ENCODE data around the gene ITSN1.
"Not testable (repeated sequence)": the region's sequence is repeated elsewhere in the genome, so short reads cannot be mapped to it uniquely, and the experiment has no call there.

Gene ITSN1

GRCh38 chr21:33642027-33642895 lies at the start of gene ITSN1:
Gene ITSN1, plus strand, starts transcription at chr21:33642501. Its CDS starts 76,328 bp downstream, at chr21:33718829.
- Histone ChIP-seq H3K27ac (ENCODE audit: low read depth, low read length) (peak within 1 kb of the TSS; percentile 83), H2AFZ (ENCODE audit: low read length, unreplicated experiment) (peak within 1 kb of the TSS; percentile 99), H3K4me1 (ENCODE audit: control insufficient read depth, insufficient read depth, low read length, unreplicated experiment) (peaks cover 15% of the 10 kb centered on the region), H3K27me3 (ENCODE audit: insufficient read depth, low read length) (no peaks in the 10 kb centered on the region), H3K79me2 (ENCODE audit: control insufficient read depth, insufficient read depth, low read length, unreplicated experiment) (peaks cover 78% of the 10 kb centered on the region), H3K36me3 (ENCODE audit: insufficient read depth, low read length) (no peaks in the 10 kb centered on the region), H3K4me3 (ENCODE audit: low read depth, low read length) (peak within 1 kb of the TSS; percentile 81)

GRCh38 chr21:33598051-33598450 lies 44.2 kb upstream of the ITSN1 start:
- H3K27ac ChIP-seq (ENCODE audit: low read depth, low read length), result no peak overlapping the region
- no peaks in the 10 kb centered on the region for H3K4me1 ChIP-seq (ENCODE audit: control insufficient read depth, insufficient read depth, low read length, unreplicated experiment)
- no peak overlapping the region for H2AFZ ChIP-seq (ENCODE audit: low read length, unreplicated experiment)
- no peak overlapping the region for H3K4me3 ChIP-seq (ENCODE audit: low read depth, low read length)
- peaks cover 14% of the 10 kb centered on the region for H3K36me3 ChIP-seq (ENCODE audit: insufficient read depth, low read length)
- H3K27me3 ChIP-seq (ENCODE audit: insufficient read depth, low read length), result no peaks in the 10 kb centered on the region
- H3K79me2 ChIP-seq (ENCODE audit: control insufficient read depth, insufficient read depth, low read length, unreplicated experiment), result no peaks in the 10 kb centered on the region

- H3K79me2 ChIP-seq (ENCODE audit: control insufficient read depth, insufficient read depth, low read length, unreplicated experiment), result no peaks in the 10 kb centered on the region
- H3K27me3 ChIP-seq (ENCODE audit: insufficient read depth, low read length), result no peaks in the 10 kb centered on the region
- H3K27ac ChIP-seq (ENCODE audit: low read depth, low read length), result no peak overlapping the region
- no peak overlapping the region for H3K4me3 ChIP-seq (ENCODE audit: low read depth, low read length)
- H2AFZ ChIP-seq (ENCODE audit: low read length, unreplicated experiment), result no peak overlapping the region
- H3K36me3 ChIP-seq (ENCODE audit: insufficient read depth, low read length), result peaks cover 6% of the 10 kb centered on the region; the same call in 1 of the 2 replicates
- no peaks in the 10 kb centered on the region for H3K4me1 ChIP-seq (ENCODE audit: control insufficient read depth, insufficient read depth, low read length, unreplicated experiment)
Observed at GRCh38 chr21:33608559-33608958, 33.7 kb upstream of the ITSN1 start.

- no peak overlapping the region for H3K4me3 ChIP-seq (ENCODE audit: low read depth, low read length)
- H3K27ac ChIP-seq (ENCODE audit: low read depth, low read length), result no peak overlapping the region
- H3K27me3 ChIP-seq (ENCODE audit: insufficient read depth, low read length), result no peaks in the 10 kb centered on the region
- H3K79me2 ChIP-seq (ENCODE audit: control insufficient read depth, insufficient read depth, low read length, unreplicated experiment), result no peaks in the 10 kb centered on the region
- no peak overlapping the region for H2AFZ ChIP-seq (ENCODE audit: low read length, unreplicated experiment)
- H3K36me3 ChIP-seq (ENCODE audit: insufficient read depth, low read length), result peaks cover 10% of the 10 kb centered on the region; the same call in 1 of the 2 replicates
- H3K4me1 ChIP-seq (ENCODE audit: control insufficient read depth, insufficient read depth, low read length, unreplicated experiment), result no peaks in the 10 kb centered on the region
Observed at GRCh38 chr21:33611006-33611744, 31.1 kb upstream of the ITSN1 start.

GRCh38 chr21:33617565-33617964 lies 24.7 kb upstream of the ITSN1 start:
- H3K79me2 ChIP-seq (ENCODE audit: control insufficient read depth, insufficient read depth, low read length, unreplicated experiment); H2AFZ ChIP-seq (ENCODE audit: low read length, unreplicated experiment); H3K27ac ChIP-seq (ENCODE audit: low read depth, low read length); H3K4me3 ChIP-seq (ENCODE audit: low read depth, low read length); H3K4me1 ChIP-seq (ENCODE audit: control insufficient read depth, insufficient read depth, low read length, unreplicated experiment); H3K27me3 ChIP-seq (ENCODE audit: insufficient read depth, low read length): not testable (repeated sequence)
- peaks cover 17% of the 10 kb centered on the region for H3K36me3 ChIP-seq (ENCODE audit: insufficient read depth, low read length)

GRCh38 chr21:33618407-33618806 lies 23.9 kb upstream of the ITSN1 start:
- Histone ChIP-seq H3K36me3 (ENCODE audit: insufficient read depth, low read length) (peaks cover 18% of the 10 kb centered on the region), H3K4me1 (ENCODE audit: control insufficient read depth, insufficient read depth, low read length, unreplicated experiment) (no peaks in the 10 kb centered on the region), H3K79me2 (ENCODE audit: control insufficient read depth, insufficient read depth, low read length, unreplicated experiment) (no peaks in the 10 kb centered on the region), H2AFZ (ENCODE audit: low read length, unreplicated experiment) (no peak overlapping the region), H3K4me3 (ENCODE audit: low read depth, low read length) (no peak overlapping the region), H3K27ac (ENCODE audit: low read depth, low read length) (no peak overlapping the region), H3K27me3 (ENCODE audit: insufficient read depth, low read length) (no peaks in the 10 kb centered on the region)

- H3K27ac ChIP-seq (ENCODE audit: low read depth, low read length), result no peak overlapping the region
- no peaks in the 10 kb centered on the region for H3K27me3 ChIP-seq (ENCODE audit: insufficient read depth, low read length)
- H3K36me3 ChIP-seq (ENCODE audit: insufficient read depth, low read length), result peaks cover 22% of the 10 kb centered on the region
- H3K4me1 ChIP-seq (ENCODE audit: control insufficient read depth, insufficient read depth, low read length, unreplicated experiment), result no peaks in the 10 kb centered on the region
- H3K79me2 ChIP-seq (ENCODE audit: control insufficient read depth, insufficient read depth, low read length, unreplicated experiment), result no peaks in the 10 kb centered on the region
- no peak overlapping the region for H2AFZ ChIP-seq (ENCODE audit: low read length, unreplicated experiment)
- H3K4me3 ChIP-seq (ENCODE audit: low read depth, low read length), result no peak overlapping the region
Observed at GRCh38 chr21:33619726-33620125, 22.6 kb upstream of the ITSN1 start.

- Histone ChIP-seq H3K36me3 (ENCODE audit: insufficient read depth, low read length) (peaks cover 17% of the 10 kb centered on the region), H3K79me2 (ENCODE audit: control insufficient read depth, insufficient read depth, low read length, unreplicated experiment) (peaks cover 5% of the 10 kb centered on the region), H3K27me3 (ENCODE audit: insufficient read depth, low read length) (no peaks in the 10 kb centered on the region), H3K4me1 (ENCODE audit: control insufficient read depth, insufficient read depth, low read length, unreplicated experiment) (no peaks in the 10 kb centered on the region), H3K4me3 (ENCODE audit: low read depth, low read length) (no peak overlapping the region), H3K27ac (ENCODE audit: low read depth, low read length) (no peak overlapping the region), H2AFZ (ENCODE audit: low read length, unreplicated experiment) (no peak overlapping the region)
Observed at GRCh38 chr21:33622253-33622652, 20.0 kb upstream of the ITSN1 start.

- H3K27me3 ChIP-seq (ENCODE audit: insufficient read depth, low read length); H3K4me1 ChIP-seq (ENCODE audit: control insufficient read depth, insufficient read depth, low read length, unreplicated experiment); H3K79me2 ChIP-seq (ENCODE audit: control insufficient read depth, insufficient read depth, low read length, unreplicated experiment); H2AFZ ChIP-seq (ENCODE audit: low read length, unreplicated experiment); H3K27ac ChIP-seq (ENCODE audit: low read depth, low read length); H3K4me3 ChIP-seq (ENCODE audit: low read depth, low read length): not testable (repeated sequence)
- peaks cover 24% of the 10 kb centered on the region for H3K36me3 ChIP-seq (ENCODE audit: insufficient read depth, low read length)
Observed at GRCh38 chr21:33626151-33626550, 16.1 kb upstream of the ITSN1 start.

GRCh38 chr21:33634254-33634653 lies 8.0 kb upstream of the ITSN1 start:
- Histone ChIP-seq H2AFZ (ENCODE audit: low read length, unreplicated experiment) (no peak overlapping the region), H3K27me3 (ENCODE audit: insufficient read depth, low read length) (no peaks in the 10 kb centered on the region), H3K36me3 (ENCODE audit: insufficient read depth, low read length) (peaks cover 14% of the 10 kb centered on the region), H3K4me1 (ENCODE audit: control insufficient read depth, insufficient read depth, low read length, unreplicated experiment) (no peaks in the 10 kb centered on the region), H3K27ac (ENCODE audit: low read depth, low read length) (no peak overlapping the region), H3K79me2 (ENCODE audit: control insufficient read depth, insufficient read depth, low read length, unreplicated experiment) (peaks cover 29% of the 10 kb centered on the region), H3K4me3 (ENCODE audit: low read depth, low read length) (no peak overlapping the region)
